Right ventricle myocardium superior (tissue), 1 donor: ENCODE measurements around the gene HABP2. TPM values are rescaled to one million over a fixed set of nuclear protein-coding genes. Genes with fewer than 3 reads are reported as not detected.

Experiments
- ATAC-seq: fragments of 200-7000 bp; cut with Tn5 transposase; one replicate; pipeline ENCODE4 v1.9.1; 2020; ENCODE audit warnings: mild to moderate bottlenecking; ENCODE audit not compliant: poor library complexity
- DNase-seq: peaks from one replicate; pipeline ENCODE4 v3.0.0-alpha.2; 2020
- intact Hi-C: fragments of 100-400 bp; cut with DNase I; formaldehyde crosslinking; loops from one replicate; pipeline ENCODE4 v1.11.2; 2022
- long read RNA-seq: library from polyadenylated mRNA; unstranded; transcript quantifications from one replicate; pipeline ENCODE4 v2.0.0, GENCODE V29; 2021
- total RNA-seq: library from RNA; stranded (reverse); fragmentation: NEBNext Ultra II Directional; extraction: Animal tissue kit (Norgen Biotek cat#: 25700); gene quantifications from one replicate; pipeline ENCODE4 v1.2.1, GENCODE V29; 2021
- donor health status: DM: no; HTN: yes; CAD: no; lungs with severe emphysema.

HABP2 gene
- total RNA-seq = 0.24 TPM
- long read RNA-seq = 0 reads

DNA sequence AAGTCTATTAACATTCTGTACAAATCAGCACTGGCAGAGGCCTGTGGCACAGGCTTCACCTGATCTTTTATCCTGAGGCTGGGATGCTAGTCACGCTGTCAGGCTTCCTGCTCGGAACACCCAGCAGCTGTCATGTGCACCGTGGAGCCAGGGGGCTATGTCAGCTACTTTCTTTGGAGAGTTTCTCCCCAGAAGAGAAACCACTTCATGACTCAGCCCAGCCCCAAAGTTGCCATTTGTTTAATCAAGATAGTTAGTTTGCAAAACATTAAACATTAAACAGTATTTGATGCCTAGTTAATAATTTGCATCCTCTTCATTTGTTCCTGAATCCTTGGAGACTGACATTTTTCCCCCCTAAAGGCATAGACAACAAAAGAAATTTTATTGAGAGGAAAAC, at the start of gene HABP2:
Gene HABP2, plus strand, starts transcription at position 353 of the 400 bp plus-strand sequence. CDS start 69 bp downstream, outside the sequence.
- ATAC-seq = no peak
- intact Hi-C loops = no loop called here
- DNase-seq = no peak

DNA sequence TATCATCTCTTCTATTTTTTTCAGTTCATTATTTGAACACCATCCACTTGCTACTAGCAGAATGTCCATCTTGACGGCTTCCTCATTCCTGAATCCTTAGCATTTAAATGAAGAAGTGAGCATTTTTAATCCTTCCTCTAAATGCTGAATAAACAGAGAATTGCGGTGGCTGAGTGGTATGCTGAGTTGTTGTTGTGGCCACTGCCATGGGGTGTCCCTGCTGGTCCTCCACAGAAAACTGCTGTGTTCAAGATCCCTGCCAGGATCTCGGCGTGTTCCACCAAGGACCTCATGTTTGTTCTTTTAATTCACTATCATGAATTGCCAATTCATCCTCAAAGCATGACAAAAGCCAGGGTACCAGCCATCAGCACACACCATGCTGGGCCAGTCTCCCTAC, 48.9 kb upstream of the HABP2 start:
- intact Hi-C loops = no loop called here
- ATAC-seq (no peak), DNase-seq (no peak)

DNA sequence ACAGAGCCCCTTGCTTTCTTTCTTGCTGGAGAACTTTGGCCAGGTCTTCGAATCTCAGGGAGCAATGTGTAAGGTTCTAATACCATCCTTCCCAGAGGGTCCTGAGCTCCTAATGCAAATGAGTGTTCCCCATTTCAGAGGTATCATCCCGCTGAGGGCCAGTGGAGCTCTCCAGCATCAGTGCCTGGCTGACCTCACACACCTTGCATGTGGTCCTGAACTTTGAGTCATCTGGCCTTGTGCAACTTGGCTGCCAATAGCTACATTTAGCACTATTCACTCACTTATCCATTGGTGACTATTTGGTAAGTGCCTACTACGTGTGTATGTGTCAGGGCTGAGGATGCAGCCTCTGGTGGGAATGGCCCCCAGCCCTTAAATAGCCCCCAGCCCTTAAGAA, 48.4 kb upstream of the HABP2 start:
- intact Hi-C loops = no loop called here
- ATAC-seq (no peak), DNase-seq (no peak)

DNA sequence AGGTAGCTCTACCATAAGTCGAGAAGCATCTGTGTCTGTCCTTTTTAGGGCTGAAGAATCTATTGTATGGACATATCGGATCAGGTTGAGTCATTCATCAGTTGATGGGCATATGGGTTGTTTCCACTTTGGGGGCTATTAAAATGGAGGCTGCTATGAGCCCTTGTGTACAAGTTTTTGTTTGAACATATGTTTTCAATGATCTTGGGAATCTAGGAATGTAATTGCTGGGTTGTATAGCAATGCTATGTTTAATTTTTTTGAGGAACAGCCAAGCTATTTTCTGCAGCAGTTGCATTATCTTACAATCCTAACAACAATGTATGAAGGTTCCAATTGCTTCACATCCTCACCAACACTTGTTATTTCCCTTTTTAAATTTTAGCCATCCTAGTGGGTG, 46.4 kb upstream of the HABP2 start:
- no peak for DNase-seq
- no peak for ATAC-seq
- intact Hi-C loops = no loop called here

DNA sequence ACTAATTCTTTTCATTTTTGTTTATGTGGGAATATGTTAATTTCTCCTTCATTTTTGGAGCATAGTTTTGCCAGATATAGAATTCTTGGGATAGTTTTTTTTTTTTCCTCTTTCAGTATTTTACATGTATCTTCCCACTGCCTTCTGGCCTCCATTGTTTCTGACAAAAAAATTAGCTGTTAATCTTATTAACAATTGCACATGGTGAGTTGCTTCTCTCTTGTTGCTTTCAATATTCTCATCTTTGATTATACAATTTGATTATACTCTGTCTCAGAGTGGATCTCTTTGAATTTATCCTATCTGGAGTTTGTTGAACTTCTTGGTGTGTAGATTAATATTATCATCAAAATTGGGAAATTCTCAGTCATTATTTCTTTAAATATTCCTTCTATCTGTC, 41.4 kb upstream of the HABP2 start:
- no peak for DNase-seq
- ATAC-seq = no peak
- intact Hi-C loops = no loop called here

DNA sequence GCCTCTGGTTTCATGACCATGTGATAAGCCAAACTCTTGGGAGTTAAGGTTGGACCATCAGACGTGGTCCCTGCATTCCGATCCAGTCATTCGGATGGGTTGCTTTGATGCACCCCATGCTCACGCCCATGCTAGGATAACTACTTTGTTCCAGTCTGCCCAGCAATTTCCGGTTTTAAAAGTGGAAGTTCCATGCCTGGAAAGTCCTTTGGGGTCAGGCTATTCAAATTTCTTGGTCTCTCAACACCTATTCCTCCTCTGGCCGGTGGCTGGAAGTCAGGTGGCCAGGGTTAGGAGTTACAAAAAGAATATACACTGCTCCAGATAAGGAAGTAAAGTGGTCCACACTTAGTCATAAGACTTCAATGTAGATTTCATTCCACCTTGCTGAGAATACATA, 37.7 kb upstream of the HABP2 start:
- no peak for ATAC-seq
- intact Hi-C loops = no loop called here
- no peak for DNase-seq

DNA sequence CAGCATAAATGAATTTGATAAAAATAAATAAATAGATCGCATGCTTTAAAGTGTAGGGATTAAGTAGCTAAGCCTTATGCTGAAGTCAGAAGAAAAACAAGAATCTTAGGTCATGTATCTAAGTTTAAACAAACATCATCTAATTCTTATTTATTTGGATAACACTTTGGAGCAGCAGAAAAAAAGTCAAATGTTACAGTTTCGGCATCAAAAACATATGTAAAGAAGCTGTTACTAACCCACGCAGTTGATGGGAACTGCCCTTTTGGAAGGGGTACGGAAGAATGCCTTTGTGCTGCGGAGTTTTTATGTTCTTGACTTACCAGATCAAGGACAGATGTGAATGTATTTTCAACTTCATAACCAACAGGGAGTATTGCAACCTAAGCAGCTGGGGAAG, 37.3 kb upstream of the HABP2 start:
- intact Hi-C loops = no loop called here
- DNase-seq = no peak

DNA sequence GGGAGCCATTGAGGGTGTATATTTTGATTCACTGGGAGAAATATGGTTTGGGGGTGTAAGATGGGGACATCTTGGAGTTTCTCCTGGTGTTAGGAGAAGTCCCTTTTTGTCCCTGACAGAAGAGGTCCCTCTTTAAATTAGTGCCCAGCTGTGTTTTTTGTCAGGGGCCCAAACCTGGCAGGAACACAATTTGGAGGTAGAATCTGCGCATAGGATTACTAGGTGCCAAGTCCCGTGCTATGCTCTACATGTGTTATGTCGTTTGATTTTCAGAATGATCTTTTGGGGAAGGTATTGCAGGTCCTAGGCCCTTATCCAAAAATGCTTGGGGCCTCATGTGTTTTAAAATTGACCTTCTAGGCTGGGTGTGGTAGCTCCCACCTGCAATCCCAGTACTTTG, 36.8 kb upstream of the HABP2 start:
- no peak for ATAC-seq
- intact Hi-C loops = no loop called here
- DNase-seq = no peak

More for the DNA sequence above, 37.3 kb upstream of the HABP2 start:
- no peak for ATAC-seq

DNA sequence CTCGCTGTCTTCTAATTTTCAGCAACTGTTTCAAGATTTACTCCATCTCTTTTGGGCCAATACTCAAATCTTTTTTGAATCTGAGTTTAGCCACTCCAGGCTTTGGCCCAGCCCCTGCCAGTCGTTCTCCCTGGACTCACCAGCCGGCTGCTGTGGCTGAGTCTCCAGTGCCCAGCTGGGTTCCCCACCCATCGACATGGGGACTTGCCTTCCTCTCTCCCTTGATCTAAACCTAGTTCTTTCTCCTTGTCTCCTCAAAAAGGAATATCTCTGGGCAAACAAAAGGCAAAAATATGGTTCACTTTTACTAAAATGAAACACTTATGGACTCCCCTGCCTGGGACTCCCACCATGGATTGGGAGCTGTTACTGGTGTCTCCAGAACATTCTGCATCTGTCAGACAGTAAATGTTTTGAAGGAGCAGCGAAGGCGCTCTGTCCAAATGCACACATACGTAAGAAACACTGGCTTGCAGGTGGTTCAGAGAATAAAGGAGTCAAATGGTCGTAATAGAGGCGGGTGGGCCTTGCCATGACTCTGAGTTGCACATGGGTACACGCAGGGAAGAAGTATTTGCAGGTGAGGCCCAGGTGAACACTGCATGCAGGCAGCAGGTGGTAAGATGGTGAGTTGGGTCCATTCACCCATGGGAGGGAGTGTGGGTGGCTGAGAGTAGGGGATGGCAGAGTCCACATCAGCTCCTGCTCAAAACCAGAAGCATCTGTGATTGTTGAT, 35.5 kb upstream of the HABP2 start:
- intact Hi-C loops = no loop called here
- ATAC-seq (no peak), DNase-seq (no peak)

DNA sequence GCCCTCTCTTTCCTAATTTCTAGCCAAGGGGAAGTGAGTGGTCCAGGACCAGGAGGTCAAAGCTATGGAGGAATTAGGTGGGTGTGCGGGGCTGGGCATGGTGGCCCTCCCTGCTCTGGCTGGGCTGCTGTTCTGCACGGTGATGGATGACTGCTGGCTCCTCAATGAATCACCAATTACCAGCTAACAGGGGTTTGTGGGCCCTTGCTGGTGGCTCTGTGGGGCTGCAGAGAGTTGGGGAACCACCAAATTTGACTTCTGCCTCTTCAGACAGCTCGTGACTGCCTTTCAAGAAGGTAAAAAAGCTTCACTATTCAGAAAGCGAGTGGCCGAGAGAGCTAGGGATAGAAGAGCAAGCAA, 35.0 kb upstream of the HABP2 start:
- intact Hi-C loops = no loop called here
- DNase-seq (no peak), ATAC-seq (no peak)

DNA sequence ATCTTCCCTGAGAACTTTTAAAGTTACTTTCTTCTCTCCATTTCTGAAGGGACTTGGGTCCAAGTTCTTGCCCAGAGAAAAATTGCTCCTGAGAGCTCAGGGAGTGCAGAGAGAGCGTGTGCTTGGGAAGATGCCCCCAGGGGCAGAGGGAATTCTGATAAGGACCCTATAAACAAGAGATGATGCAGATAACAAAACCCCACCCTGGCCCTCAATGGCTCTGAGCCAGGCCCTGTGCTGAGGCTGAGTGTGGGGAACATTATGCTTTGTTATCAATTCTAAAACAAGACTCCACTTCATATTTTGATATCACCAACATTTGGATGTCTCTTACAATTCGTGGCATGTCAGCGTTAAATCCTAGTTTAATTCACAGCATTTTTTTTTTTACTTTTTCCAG, 34.4 kb upstream of the HABP2 start:
- ATAC-seq = no peak
- intact Hi-C loops = no loop called here

DNA sequence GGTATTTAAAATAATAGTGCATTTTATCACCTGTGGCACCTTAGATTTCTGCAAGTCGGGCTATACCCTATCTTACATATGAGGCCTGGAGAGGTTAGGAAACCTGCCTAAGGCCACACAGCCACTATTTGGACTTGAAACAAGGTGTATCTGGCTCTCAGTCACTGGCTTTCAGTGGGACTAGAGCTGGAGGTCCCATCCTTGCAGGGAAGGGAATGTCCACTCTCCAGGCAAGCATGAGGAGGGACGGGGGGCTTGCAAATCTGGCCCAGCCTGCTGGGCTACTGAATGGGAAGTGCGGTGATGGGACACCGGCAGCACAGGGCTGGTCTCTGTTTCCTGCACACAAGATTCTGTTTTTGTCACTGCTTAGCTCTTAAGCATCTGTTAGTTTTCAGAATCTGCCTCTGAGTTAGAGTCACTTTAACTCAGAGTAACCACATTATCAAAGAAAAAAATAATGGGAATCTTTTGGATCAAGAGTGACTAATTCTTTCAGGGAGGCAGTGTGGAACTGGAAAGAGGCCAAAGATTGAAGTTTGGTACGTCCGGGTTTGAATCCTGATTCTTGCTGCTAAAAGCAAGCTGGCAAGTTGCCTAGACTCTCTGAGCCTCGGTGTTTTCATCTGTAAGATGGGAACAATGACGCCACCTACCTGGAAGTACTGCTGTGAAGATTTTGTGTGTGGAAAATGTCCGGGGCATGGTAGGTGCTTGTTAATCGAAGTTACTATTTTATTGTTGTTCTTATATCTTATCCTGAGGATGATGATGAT, 33.8 kb upstream of the HABP2 start:
- intact Hi-C loops = no loop called here
- no peak for DNase-seq

More for the DNA sequence above, 34.4 kb upstream of the HABP2 start:
- DNase-seq = no peak

DNA sequence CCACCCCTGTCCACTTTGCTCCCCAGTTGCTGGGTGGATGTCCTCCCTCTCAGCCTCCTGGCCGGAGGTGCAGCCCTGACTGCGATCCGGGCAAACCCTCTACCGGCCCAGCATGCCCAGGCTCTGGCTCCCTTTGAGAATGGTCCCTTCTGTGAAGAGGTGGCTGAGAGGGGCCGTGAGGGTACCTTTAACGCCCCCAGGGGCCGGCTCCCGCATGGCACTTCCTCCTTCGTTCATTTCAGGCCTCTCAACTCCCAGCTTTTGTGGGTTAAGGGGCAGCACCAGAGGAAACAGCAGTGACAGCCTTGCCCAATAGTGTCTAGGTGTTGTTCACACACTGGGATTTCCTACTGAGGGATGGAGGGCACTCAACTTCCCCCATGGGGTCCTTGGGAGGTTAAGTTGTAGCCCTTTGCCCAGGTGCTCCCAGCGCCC, 33.2 kb upstream of the HABP2 start:
- DNase-seq = no peak
- ATAC-seq = no peak
- intact Hi-C loops = no loop called here

More for the DNA sequence above, 33.8 kb upstream of the HABP2 start:
- no peak for ATAC-seq

DNA sequence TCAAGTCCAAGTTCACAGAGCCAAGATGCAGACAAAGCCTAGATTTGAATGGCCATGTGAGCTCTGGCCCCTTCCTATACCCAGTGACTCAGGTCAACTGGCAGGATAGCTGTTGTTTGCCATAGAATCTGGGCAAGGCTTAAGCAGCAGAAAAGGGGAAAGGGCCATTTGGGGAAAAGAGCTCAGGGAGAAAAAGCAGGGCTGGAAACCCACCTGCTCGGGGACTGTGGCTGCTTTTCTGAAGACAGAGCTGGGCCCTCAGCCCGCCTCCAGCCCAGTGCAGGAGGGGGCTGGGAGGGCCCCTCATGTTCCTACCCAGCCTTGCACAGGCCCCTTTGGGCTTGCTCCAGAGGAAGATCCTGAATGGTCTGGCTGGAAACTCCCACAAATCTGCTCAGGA, 32.6 kb upstream of the HABP2 start:
- DNase-seq (no peak), ATAC-seq (no peak)
- intact Hi-C loops = no loop called here

DNA sequence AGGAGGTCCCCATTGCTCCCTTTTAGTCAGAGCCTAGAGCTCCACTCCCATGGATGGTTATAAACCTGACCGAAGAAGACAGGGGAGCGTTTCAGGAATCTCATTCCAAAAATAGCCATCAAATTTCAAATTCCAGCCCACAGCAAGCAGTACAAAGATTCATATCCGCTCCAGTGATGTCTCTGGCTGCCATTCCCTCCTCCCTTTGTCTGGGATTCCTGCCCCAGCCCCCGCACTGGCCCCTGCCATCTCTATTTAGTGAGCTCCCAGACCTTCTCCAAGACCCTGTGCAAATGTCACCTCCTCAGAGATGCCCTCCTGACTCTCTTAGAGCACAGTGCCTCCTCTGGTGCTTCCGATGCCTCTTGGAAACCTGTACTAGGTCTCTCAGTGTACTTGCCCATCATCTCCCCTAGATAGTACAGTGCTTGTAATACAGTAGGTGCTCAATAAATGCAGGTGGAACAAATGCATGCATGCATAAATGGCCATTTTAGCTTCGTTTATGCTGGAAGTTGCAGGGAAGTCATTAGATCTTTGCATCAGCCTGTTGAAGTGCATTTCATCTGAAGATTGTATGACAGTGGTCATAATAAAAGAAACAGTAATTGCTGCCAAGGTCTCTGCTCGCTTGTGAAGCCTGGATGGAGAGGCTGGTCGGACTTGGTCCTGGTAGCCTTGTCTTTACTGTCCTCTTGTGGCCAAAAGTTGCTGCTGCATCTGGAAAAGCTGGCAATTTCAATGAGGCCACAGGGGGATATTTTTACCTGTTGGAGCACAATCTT, 32.0 kb upstream of the HABP2 start:
- peak; percentile 94 for ATAC-seq
- DNase-seq = peak; percentile 53
- intact Hi-C loops = no loop called here

DNA sequence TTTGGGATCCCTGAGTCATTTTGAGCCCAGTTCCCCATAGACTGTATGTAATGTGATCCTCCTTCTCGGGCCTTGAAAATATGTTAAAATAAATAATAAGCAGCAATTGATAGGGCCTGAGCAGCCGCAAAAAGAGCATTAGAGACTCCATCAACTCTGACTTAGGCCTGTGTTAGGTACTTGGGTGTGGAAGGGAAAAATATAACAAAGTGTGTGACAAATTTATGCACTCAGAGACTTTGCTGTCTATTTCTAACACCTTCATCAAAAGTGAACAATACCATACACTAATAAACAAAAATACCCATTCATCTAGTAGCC, 31.4 kb upstream of the HABP2 start:
- intact Hi-C loops = no loop called here
- no peak for DNase-seq
- ATAC-seq = no peak

DNA sequence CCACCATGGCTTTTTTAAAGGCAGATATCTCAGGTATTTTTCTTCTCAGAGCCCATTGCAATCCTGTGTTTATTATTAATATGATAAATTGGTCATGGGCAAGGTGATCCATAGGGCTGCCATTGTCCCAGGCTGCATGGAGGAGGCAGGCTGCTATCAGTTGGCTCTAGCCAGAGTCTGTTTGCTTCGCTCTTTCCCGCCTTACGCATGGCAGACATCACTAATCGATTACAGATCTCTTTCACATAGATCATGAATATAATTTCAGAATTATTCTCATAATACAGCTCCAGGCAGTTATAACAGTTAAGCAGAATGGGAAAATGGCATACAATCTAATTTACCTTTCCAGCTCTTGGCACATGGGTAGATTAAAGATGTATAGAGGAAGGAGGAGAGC, 30.4 kb upstream of the HABP2 start:
- ATAC-seq (no peak), DNase-seq (no peak)
- intact Hi-C loops = no loop called here

DNA sequence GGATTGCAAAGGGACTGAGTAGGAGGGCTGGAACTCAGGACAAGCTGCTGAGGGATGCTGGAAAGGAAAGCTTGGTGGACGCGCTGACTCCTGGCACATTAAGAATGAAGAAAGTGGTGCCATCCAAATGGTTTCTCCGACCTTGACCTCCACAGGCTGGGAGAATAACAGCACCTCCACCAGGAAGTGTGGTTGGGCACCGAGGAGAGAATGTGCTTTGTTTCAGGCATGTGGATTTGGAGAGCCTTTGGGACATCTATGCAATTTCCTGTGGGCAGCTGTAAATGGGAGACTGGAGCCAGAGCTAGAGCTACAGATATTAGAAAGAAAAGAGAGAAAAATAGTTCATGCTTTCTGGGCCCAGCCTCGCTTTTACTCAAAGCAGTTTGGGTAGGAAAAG, 29.8 kb upstream of the HABP2 start:
- DNase-seq (no peak), ATAC-seq (no peak)
- intact Hi-C loops = no loop called here

DNA sequence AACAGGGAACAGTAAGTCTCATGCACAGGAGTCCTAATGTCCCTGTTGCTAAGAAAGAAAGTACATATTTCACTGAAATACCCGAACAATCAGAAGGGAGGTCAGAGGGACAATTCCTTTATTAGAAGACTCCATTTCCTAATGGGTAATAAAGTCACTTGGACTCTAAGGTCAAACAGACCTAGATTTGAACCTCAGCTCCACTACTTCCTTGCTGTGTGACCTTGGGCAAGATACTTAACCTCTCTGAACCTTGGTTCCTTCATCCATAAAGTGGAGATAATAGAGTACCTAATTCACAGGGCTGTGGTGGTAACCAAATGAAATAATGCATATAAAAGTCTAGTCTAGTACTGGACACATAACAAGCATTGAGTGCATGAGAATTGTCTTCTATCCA, 29.2 kb upstream of the HABP2 start:
- intact Hi-C loops = no loop called here
- ATAC-seq = no peak
- no peak for DNase-seq

DNA sequence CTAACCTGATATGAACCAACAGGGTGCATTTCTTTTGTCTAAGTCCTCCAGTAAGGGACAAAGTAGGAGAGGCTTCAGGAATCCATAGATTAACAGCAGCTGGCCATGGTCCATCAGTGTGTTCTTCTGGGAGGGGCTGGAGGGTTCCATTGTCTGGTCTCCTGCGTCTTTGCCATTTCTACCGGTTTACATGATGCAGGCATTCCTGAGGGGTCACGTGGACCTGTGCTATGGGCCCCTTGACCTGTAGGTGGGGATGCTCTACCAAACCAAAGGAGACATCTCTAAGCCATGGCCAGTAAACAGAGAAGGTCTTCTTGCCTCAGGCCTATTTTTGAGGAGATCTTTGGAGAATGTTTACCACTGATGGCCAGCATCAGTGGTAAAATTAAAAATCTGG, 28.7 kb upstream of the HABP2 start:
- intact Hi-C loops = no loop called here
- ATAC-seq (no peak), DNase-seq (no peak)
